Left hindlimb (tissue), 1 donor: ENCODE data around the gene NR2F1.

ENCODE experiments used
- DNase-seq: peaks from one replicate; pipeline ENCODE4 v3.0.0-alpha.2; 2018

The NR2F1 gene

GRCh38 chr5:93591323-93591945 lies 8.4 kb downstream of the NR2F1 start:
- no peak for DNase-seq

- no peak for DNase-seq
Observed at GRCh38 chr5:93592883-93593282, 9.9 kb downstream of the NR2F1 start.

GRCh38 chr5:93593476-93594131 lies 10.6 kb downstream of the NR2F1 start:
- DNase-seq = no peak

GRCh38 chr5:93594591-93595419 lies 11.8 kb downstream of the NR2F1 start:
- DNase-seq = no peak

- DNase-seq = no peak
Observed at GRCh38 chr5:93595420-93596147, 12.6 kb downstream of the NR2F1 start.

GRCh38 chr5:93596310-93596675 lies 13.3 kb downstream of the NR2F1 start:
- no peak for DNase-seq

- no peak for DNase-seq
Observed at GRCh38 chr5:93596676-93597490, 13.9 kb downstream of the NR2F1 start.

GRCh38 chr5:93598091-93599000 lies 15.3 kb downstream of the NR2F1 start:
- no peak for DNase-seq

- no peak for DNase-seq
Observed at GRCh38 chr5:93599001-93599379, 16.0 kb downstream of the NR2F1 start.

GRCh38 chr5:93599399-93600120 lies 16.5 kb downstream of the NR2F1 start:
- no peak for DNase-seq

- no peak for DNase-seq
Observed at GRCh38 chr5:93600409-93601070, 17.5 kb downstream of the NR2F1 start.

GRCh38 chr5:93601071-93601801 lies 18.2 kb downstream of the NR2F1 start:
- no peak for DNase-seq

GRCh38 chr5:93601802-93602155 lies 18.8 kb downstream of the NR2F1 start:
- no peak for DNase-seq

GRCh38 chr5:93602241-93603077 lies 19.4 kb downstream of the NR2F1 start:
- DNase-seq = no peak

- no peak for DNase-seq
Observed at GRCh38 chr5:93603078-93603792, 20.2 kb downstream of the NR2F1 start.

- no peak for DNase-seq
Observed at GRCh38 chr5:93603793-93604643, 21.0 kb downstream of the NR2F1 start.
